ENCODE measurements around the gene FRMD1. TPM values are rescaled to one million over a fixed set of nuclear protein-coding genes. Genes with fewer than 3 reads are reported as not detected.

FRMD1 gene
- total RNA-seq, 1 experiment from 2014 or later = not detected

GRCh38 chr6:168028181-168028580, 50.8 kb downstream of the FRMD1 start:
- H3K9me3 ChIP-seq (ENCODE audit: low read length) = no peaks in the 10 kb centered on the region
- H4K20me1 ChIP-seq (ENCODE audit: low read length) = no peaks in the 10 kb centered on the region
- no TSS peak for BruUV-seq (replicated peaks)
- H3F3A ChIP-seq (ENCODE audit: low read length, unreplicated experiment) = no peaks in the 10 kb centered on the region
- no peaks in the 10 kb centered on the region for H3K27me3 ChIP-seq (ENCODE audit: low read length)
- H3K4me3 ChIP-seq (ENCODE audit: low read length) = no peak overlapping the region
- ATAC-seq (no peak), DNase-seq (no peak)
- no peaks in the 10 kb centered on the region for H3K36me3 ChIP-seq (ENCODE audit: low read depth, low read length)
- H3K4me1 ChIP-seq (ENCODE audit: insufficient read depth, low read length) = peaks cover 12% of the 10 kb centered on the region
- no peak overlapping the region for H3K27ac ChIP-seq (ENCODE audit: low read length)
- intact Hi-C loops (cut with micrococcal nuclease) = no loop called here
- POLR2A ChIA-PET (ENCODE audit: unreplicated experiment) = no interaction called here
- H3K4me2 ChIP-seq (ENCODE audit: low read length) = no peak overlapping the region
- TF ChIP-seq CTCF (conservative IDR thresholded peaks at IDR 0.05; ENCODE audit: low read depth, low read length) = no peak
- no peak for TF ChIP-seq EZH2 (IDR thresholded peaks at IDR 0.05; ENCODE audit: low read length, unreplicated experiment)
- no peak for TF ChIP-seq EZH2phosphoT487 (IDR thresholded peaks at IDR 0.05; ENCODE audit: borderline replicate concordance, low read length)
- H3K9ac ChIP-seq (ENCODE audit: low read length) = no peak overlapping the region
- no peak overlapping the region for H2AFZ ChIP-seq (ENCODE audit: low read length)
- H3K79me2 ChIP-seq (ENCODE audit: low read length) = no peaks in the 10 kb centered on the region
- no peaks in the 10 kb centered on the region for H3K9me2 ChIP-seq (replicated peaks; ENCODE audit: low read length)
- CTCF ChIA-PET = no interaction called here

GRCh38 chr6:168027521-168027920, 51.5 kb downstream of the FRMD1 start:
- intact Hi-C loops (cut with micrococcal nuclease) = no loop called here
- no peaks in the 10 kb centered on the region for H3K9me2 ChIP-seq (replicated peaks; ENCODE audit: low read length)
- H2AFZ ChIP-seq (ENCODE audit: low read length) = no peak overlapping the region
- no peak overlapping the region for H3K27ac ChIP-seq (ENCODE audit: low read length)
- H3F3A ChIP-seq (ENCODE audit: low read length, unreplicated experiment) = no peaks in the 10 kb centered on the region
- ChIA-PET POLR2A (ENCODE audit: unreplicated experiment) (no interaction called here), CTCF (no interaction called here)
- H3K4me1 ChIP-seq (ENCODE audit: insufficient read depth, low read length) = peaks cover 10% of the 10 kb centered on the region
- no peak for TF ChIP-seq CTCF (conservative IDR thresholded peaks at IDR 0.05; ENCODE audit: low read depth, low read length)
- TF ChIP-seq EZH2phosphoT487 (IDR thresholded peaks at IDR 0.05; ENCODE audit: borderline replicate concordance, low read length) = no peak
- TF ChIP-seq EZH2 (IDR thresholded peaks at IDR 0.05; ENCODE audit: low read length, unreplicated experiment) = no peak
- H3K4me3 ChIP-seq (ENCODE audit: low read length) = no peak overlapping the region
- H3K9me3 ChIP-seq (ENCODE audit: low read length) = no peaks in the 10 kb centered on the region
- BruUV-seq (replicated peaks) = no TSS peak
- H3K4me2 ChIP-seq (ENCODE audit: low read length) = no peak overlapping the region
- DNase-seq (no peak), ATAC-seq (no peak)
- no peak overlapping the region for H3K9ac ChIP-seq (ENCODE audit: low read length)
- H3K36me3 ChIP-seq (ENCODE audit: low read depth, low read length) = no peaks in the 10 kb centered on the region
- H3K79me2 ChIP-seq (ENCODE audit: low read length) = no peaks in the 10 kb centered on the region
- H4K20me1 ChIP-seq (ENCODE audit: low read length) = no peaks in the 10 kb centered on the region
- H3K27me3 ChIP-seq (ENCODE audit: low read length) = no peaks in the 10 kb centered on the region

- H4K20me1 ChIP-seq (ENCODE audit: low read length) = no peaks in the 10 kb centered on the region
- no TSS peak for BruUV-seq (replicated peaks)
- H3K9me2 ChIP-seq (replicated peaks; ENCODE audit: low read length) = no peaks in the 10 kb centered on the region
- peaks cover 7% of the 10 kb centered on the region for H3K4me1 ChIP-seq (ENCODE audit: insufficient read depth, low read length)
- no peak overlapping the region for H3K9ac ChIP-seq (ENCODE audit: low read length)
- no peaks in the 10 kb centered on the region for H3K36me3 ChIP-seq (ENCODE audit: low read depth, low read length)
- no peaks in the 10 kb centered on the region for H3K27me3 ChIP-seq (ENCODE audit: low read length)
- CTCF ChIA-PET = no interaction called here
- no peaks in the 10 kb centered on the region for H3K79me2 ChIP-seq (ENCODE audit: low read length)
- no peak overlapping the region for H3K27ac ChIP-seq (ENCODE audit: low read length)
- POLR2A ChIA-PET (ENCODE audit: unreplicated experiment) = no interaction called here
- H2AFZ ChIP-seq (ENCODE audit: low read length) = no peak overlapping the region
- TF ChIP-seq EZH2 (IDR thresholded peaks at IDR 0.05; ENCODE audit: low read length, unreplicated experiment) (no peak), CTCF (conservative IDR thresholded peaks at IDR 0.05; ENCODE audit: low read depth, low read length) (no peak), EZH2phosphoT487 (IDR thresholded peaks at IDR 0.05; ENCODE audit: borderline replicate concordance, low read length) (no peak)
- no peak overlapping the region for H3K4me2 ChIP-seq (ENCODE audit: low read length)
- intact Hi-C loops (cut with micrococcal nuclease) = no loop called here
- H3K9me3 ChIP-seq (ENCODE audit: low read length) = no peaks in the 10 kb centered on the region
- DNase-seq (no peak), ATAC-seq (no peak)
- no peak overlapping the region for H3K4me3 ChIP-seq (ENCODE audit: low read length)
- no peaks in the 10 kb centered on the region for H3F3A ChIP-seq (ENCODE audit: low read length, unreplicated experiment)
Observed at GRCh38 chr6:168026925-168027324, 52.1 kb downstream of the FRMD1 start.
